Natural killer cell (primary cell): Measurements from ENCODE around the gene OLFM1. TPM values are rescaled to one million over a fixed set of nuclear protein-coding genes. Genes with fewer than 3 reads are reported as not detected.

Experiments used
- ATAC-seq, 3 donors: fragments of 150-1000 bp in 2 of 3; fragments of 200-7000 bp in 1 of 3; cut with Tn5 transposase; 1 replicate in 1 of 3; 2 replicates in 2 of 3; pipeline ENCODE4 v1.10.0; 2021; ENCODE audit warnings: mild to moderate bottlenecking in 2 of 3, moderate library complexity in 2 of 3
- DNase-seq, 2 donors: peaks; one replicate each; pipeline versions ENCODE4 v3.0.0 to v3.0.0-alpha.2; 2013 to 2021; ENCODE audit warnings: mixed read lengths in 1 of 2
- H3K27ac ChIP-seq: one replicate; pipeline ENCODE4 v1.5.1; 2013; ENCODE audit warnings: mild to moderate bottlenecking, low read length
- H3K27me3 ChIP-seq: one replicate; pipeline ENCODE4 v1.6.1; 2013; ENCODE audit warnings: low read length; ENCODE audit not compliant: control insufficient read depth, insufficient read depth
- H3K36me3 ChIP-seq: one replicate; pipeline ENCODE4 v1.6.1; 2013; ENCODE audit warnings: low read length; ENCODE audit not compliant: control insufficient read depth, insufficient read depth
- H3K4me1 ChIP-seq: one replicate; pipeline ENCODE4 v1.6.1; 2013; ENCODE audit warnings: low read length; ENCODE audit not compliant: control insufficient read depth, insufficient read depth
- H3K4me3 ChIP-seq: one replicate; pipeline ENCODE4 v1.5.1; 2013; ENCODE audit warnings: low read length
- H3K9me3 ChIP-seq: one replicate; pipeline ENCODE4 v1.6.1; 2013; ENCODE audit warnings: low read length; ENCODE audit not compliant: control insufficient read depth, insufficient read depth
- H3K27ac Mint-ChIP-seq, 2 donors: one replicate each; pipeline ENCODE4 v1.8.0; 2022; ENCODE audit warnings: mild to moderate bottlenecking in 2 of 2, mixed read lengths in 2 of 2, moderate library complexity in 1 of 2
- H3K27me3 Mint-ChIP-seq, 2 donors: one replicate each; pipeline ENCODE4 v1.8.0; 2022; ENCODE audit warnings: low read depth in 2 of 2, mixed read lengths in 2 of 2
- H3K36me3 Mint-ChIP-seq: one replicate; pipeline ENCODE4 v1.8.0; 2022; ENCODE audit warnings: mixed read lengths
- H3K4me1 Mint-ChIP-seq, 2 donors: one replicate each; pipeline ENCODE4 v1.8.0; 2022; ENCODE audit warnings: mixed read lengths in 2 of 2
- H3K4me3 Mint-ChIP-seq: one replicate; pipeline ENCODE4 v1.8.0; 2022; ENCODE audit warnings: mild to moderate bottlenecking, moderate library complexity, mixed read lengths
- H3K9me3 Mint-ChIP-seq, 2 donors: one replicate each; pipeline ENCODE4 v1.8.0; 2022; ENCODE audit warnings: mixed read lengths in 2 of 2
- WGBS: methylation state at CpG from one replicate; pipeline ENCODE4 v1.1.7; 2013; ENCODE audit warnings: missing lambda C conversion rate; ENCODE audit not compliant: insufficient coverage; 5-methylcytosine and 5-hydroxymethylcytosine counted together
- intact Hi-C: fragments of 100-400 bp; cut with micrococcal nuclease; formaldehyde crosslinking; loops from one replicate; pipeline ENCODE4 v1.14.2; 2022
- total RNA-seq, 4 donors: library from RNA; stranded (reverse); fragments of 120-200 nt in 1 of 4; gene quantifications; one replicate each; pipeline versions ENCODE4 v1.2.3 to v1.2.4, GENCODE V29; 2013 to 2022
- TF ChIP-seq, protein P1 (sequence below): fragments of 200-600 bp; IDR thresholded peaks from one replicate; pipeline ENCODE4 v1.8.0; 2022; ENCODE audit warnings: antibody characterized with exemption

OLFM1 gene
- total RNA-seq, 3 donors from 2014 or later (not counting 1 experiment from before 2014, with no cell fraction given): 0.18 TPM; not detected in 2

DNA sequence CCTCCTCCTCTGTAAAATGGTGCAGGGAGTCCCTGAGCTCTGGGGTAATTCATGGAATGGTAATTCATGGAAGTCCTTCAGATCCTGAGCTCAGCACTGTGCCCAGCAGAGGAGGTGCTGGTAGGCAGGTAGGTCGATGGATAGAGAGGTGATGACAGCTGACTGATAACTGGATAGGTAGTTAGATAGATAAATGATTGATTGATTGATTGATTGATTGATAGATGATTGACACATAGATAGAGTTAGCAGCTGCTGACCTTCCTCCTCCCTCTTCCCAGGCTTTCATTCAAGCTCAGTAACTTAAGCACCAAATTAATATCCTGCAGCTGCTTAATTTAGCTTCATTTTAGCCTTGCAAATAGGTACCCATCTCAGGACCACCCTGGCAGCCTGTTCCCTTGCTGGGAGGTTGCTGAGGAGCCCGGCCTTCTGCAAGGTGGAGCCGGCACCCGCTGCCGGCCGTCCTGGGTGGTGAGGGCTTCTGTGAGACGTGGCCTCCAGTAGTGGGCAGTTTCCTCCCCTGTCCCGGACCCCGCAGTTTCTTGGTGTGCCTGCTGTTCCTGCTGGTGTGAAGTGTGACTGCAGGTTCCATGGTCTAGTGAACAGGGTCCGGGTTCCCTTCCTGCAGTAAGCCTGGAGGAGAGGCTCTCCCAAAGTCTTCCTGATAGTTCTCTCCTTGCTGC lies 13.4 kb downstream of the OLFM1 start:
- Mint-ChIP-seq H3K36me3 (no peaks in the 10 kb centered on the region), H3K27ac (no peak overlapping the region), H3K9me3 (no peaks in the 10 kb centered on the region), H3K27me3 (peaks cover 21 to 38% of the 10 kb centered on the region in 2 donors), H3K4me1 (no peaks in the 10 kb centered on the region), H3K4me3 (no peak overlapping the region)
- DNase-seq (no peak), ATAC-seq (no peak)
- intact Hi-C loops: no loop called here
- 79% methylated on average over 10 of the region's 10 CpGs for WGBS
- no peak overlapping the region for H3K4me3 ChIP-seq
- TF ChIP-seq, protein P1, sequence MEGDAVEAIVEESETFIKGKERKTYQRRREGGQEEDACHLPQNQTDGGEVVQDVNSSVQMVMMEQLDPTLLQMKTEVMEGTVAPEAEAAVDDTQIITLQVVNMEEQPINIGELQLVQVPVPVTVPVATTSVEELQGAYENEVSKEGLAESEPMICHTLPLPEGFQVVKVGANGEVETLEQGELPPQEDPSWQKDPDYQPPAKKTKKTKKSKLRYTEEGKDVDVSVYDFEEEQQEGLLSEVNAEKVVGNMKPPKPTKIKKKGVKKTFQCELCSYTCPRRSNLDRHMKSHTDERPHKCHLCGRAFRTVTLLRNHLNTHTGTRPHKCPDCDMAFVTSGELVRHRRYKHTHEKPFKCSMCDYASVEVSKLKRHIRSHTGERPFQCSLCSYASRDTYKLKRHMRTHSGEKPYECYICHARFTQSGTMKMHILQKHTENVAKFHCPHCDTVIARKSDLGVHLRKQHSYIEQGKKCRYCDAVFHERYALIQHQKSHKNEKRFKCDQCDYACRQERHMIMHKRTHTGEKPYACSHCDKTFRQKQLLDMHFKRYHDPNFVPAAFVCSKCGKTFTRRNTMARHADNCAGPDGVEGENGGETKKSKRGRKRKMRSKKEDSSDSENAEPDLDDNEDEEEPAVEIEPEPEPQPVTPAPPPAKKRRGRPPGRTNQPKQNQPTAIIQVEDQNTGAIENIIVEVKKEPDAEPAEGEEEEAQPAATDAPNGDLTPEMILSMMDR: no peak
- no peak overlapping the region for H3K27ac ChIP-seq
- no peaks in the 10 kb centered on the region for H3K27me3 ChIP-seq
- H3K36me3 ChIP-seq: no peaks in the 10 kb centered on the region
- no peaks in the 10 kb centered on the region for H3K4me1 ChIP-seq
- H3K9me3 ChIP-seq: no peaks in the 10 kb centered on the region

DNA sequence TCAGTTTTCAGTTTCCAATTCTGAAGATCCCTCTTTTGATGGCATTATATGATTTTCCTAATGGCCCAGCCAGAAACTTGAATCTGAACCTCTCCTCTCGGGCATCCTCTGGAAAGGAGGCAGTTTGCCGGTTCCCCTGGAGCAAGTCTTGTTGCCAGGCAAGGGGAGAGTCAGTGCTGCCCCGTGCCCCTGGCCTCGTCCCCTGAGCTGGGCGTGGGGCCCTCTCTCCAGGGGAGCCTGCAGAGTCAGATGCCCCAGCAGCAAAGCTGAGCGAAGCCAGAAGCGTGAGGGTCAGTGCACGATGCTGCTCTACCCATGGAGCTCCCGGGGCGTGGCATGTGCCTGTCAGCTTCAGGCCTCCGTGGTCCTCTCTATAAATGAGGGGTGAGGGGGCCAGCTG lies 14.0 kb downstream of the OLFM1 start:
- no peaks in the 10 kb centered on the region for H3K9me3 ChIP-seq
- WGBS: 84% methylated on average over 11 of the region's 11 CpGs
- Mint-ChIP-seq H3K4me3 (no peak overlapping the region), H3K36me3 (no peaks in the 10 kb centered on the region), H3K27me3 (peaks cover 21 to 38% of the 10 kb centered on the region in 2 donors), H3K27ac (no peak overlapping the region), H3K9me3 (no peaks in the 10 kb centered on the region), H3K4me1 (no peaks in the 10 kb centered on the region)
- no peaks in the 10 kb centered on the region for H3K36me3 ChIP-seq
- H3K4me1 ChIP-seq: no peaks in the 10 kb centered on the region
- TF ChIP-seq, protein P1: no peak
- H3K4me3 ChIP-seq: no peak overlapping the region
- no peak overlapping the region for H3K27ac ChIP-seq
- intact Hi-C loops: no loop called here
- H3K27me3 ChIP-seq: no peaks in the 10 kb centered on the region
- DNase-seq: no peak
- ATAC-seq: no peak

DNA sequence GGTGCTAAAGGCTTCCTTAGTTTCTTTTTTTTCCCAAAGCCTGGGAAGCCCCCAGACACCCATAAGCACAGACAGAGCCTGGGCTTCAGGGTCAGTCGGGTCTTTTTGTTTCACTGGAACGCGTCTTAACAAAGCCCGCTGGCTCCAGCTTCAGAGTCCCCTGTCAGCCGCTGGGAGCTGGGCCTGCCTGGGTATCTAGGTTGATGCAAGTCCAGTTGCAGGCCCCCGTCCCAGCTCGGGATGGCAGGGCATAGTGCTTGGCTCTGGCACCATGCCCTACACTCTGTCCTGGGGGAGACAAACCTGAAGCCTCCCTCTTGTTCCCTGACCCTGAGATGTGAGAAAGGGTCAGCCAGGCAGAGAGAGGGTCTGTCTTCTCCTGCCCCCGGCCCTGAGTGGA lies 14.5 kb downstream of the OLFM1 start:
- DNase-seq: no peak
- ATAC-seq: no peak
- H3K9me3 Mint-ChIP-seq: no peaks in the 10 kb centered on the region

More for the DNA sequence above, 14.5 kb downstream of the OLFM1 start:
- 85% methylated on average over 8 of the region's 8 CpGs for WGBS
- no peak overlapping the region for H3K27ac Mint-ChIP-seq
- H3K4me1 Mint-ChIP-seq: no peaks in the 10 kb centered on the region
- TF ChIP-seq, protein P1: no peak
- Histone ChIP-seq H3K27ac (no peak overlapping the region), H3K36me3 (no peaks in the 10 kb centered on the region), H3K9me3 (no peaks in the 10 kb centered on the region), H3K4me3 (no peak overlapping the region), H3K27me3 (peaks cover 3% of the 10 kb centered on the region), H3K4me1 (no peaks in the 10 kb centered on the region)
- no peaks in the 10 kb centered on the region for H3K36me3 Mint-ChIP-seq
- intact Hi-C loops: no loop called here
- no peak overlapping the region for H3K4me3 Mint-ChIP-seq
- peaks cover 21 to 38% of the 10 kb centered on the region in 2 donors for H3K27me3 Mint-ChIP-seq
